WTC11 (cell line): ENCODE data around the gene ZIC5. TPM values are rescaled to one million over a fixed set of nuclear protein-coding genes. Genes with fewer than 3 reads are reported as not detected.

Source experiments
- ATF1 ChIP-seq: sonication (generic); formaldehyde crosslinking; IDR thresholded peaks from 2 replicates; pipeline ENCODE4 v1.8.1; 2023; ENCODE audit warnings: mild to moderate bottlenecking, moderate library complexity, missing genetic modification reagents
- CDX4 ChIP-seq: fragments of 250-450 bp; sonication (Bioruptor Pico); IDR thresholded peaks from 2 replicates; pipeline ENCODE4 v1.9.0; 2021; ENCODE audit warnings: moderate library complexity, mild to moderate bottlenecking, inconsistent platforms, borderline replicate concordance
- CREM ChIP-seq: sonication (generic); formaldehyde crosslinking; IDR thresholded peaks from 2 replicates; pipeline ENCODE4 v1.8.1; 2022; ENCODE audit warnings: mild to moderate bottlenecking, missing genetic modification reagents, moderate library complexity
- E2F1 ChIP-seq: sonication (generic); formaldehyde crosslinking; IDR thresholded peaks from 2 replicates; pipeline ENCODE4 v1.8.0; 2022; ENCODE audit warnings: mild to moderate bottlenecking, missing genetic modification reagents
- E2F5 ChIP-seq: sonication (generic); formaldehyde crosslinking; IDR thresholded peaks from 2 replicates; pipeline ENCODE4 v1.8.1; 2022; ENCODE audit warnings: mild to moderate bottlenecking, moderate library complexity, missing genetic modification reagents
- FOXK1 ChIP-seq: sonication (generic); formaldehyde crosslinking; IDR thresholded peaks from 2 replicates; pipeline ENCODE4 v1.8.0; 2022; ENCODE audit warnings: mild to moderate bottlenecking, moderate library complexity, missing genetic modification reagents
- FOXP1 ChIP-seq: sonication (generic); formaldehyde crosslinking; IDR thresholded peaks from 2 replicates; pipeline ENCODE4 v1.8.0; 2022; ENCODE audit warnings: missing genetic modification reagents, mild to moderate bottlenecking, moderate library complexity, borderline replicate concordance
- FOXP4 ChIP-seq: sonication (generic); formaldehyde crosslinking; IDR thresholded peaks from 2 replicates; pipeline ENCODE4 v1.8.0; 2022; ENCODE audit warnings: mild to moderate bottlenecking, missing genetic modification reagents
- GTF2I ChIP-seq: fragments of 250-450 bp; sonication (Bioruptor Pico); conservative IDR thresholded peaks from 2 replicates; pipeline ENCODE4 v1.4.0; 2021; ENCODE audit warnings: mild to moderate bottlenecking
- HMGA2 ChIP-seq: fragments of 250-450 bp; sonication (Bioruptor Pico); IDR thresholded peaks from 2 replicates; pipeline ENCODE4 v1.4.0; 2021; ENCODE audit warnings: mild to moderate bottlenecking, moderate library complexity
- MLX ChIP-seq: sonication (generic); formaldehyde crosslinking; IDR thresholded peaks from 2 replicates; pipeline ENCODE4 v1.8.1; 2023; ENCODE audit warnings: mild to moderate bottlenecking, missing genetic modification reagents, moderate library complexity
- MYBL2 ChIP-seq: sonication (generic); formaldehyde crosslinking; IDR thresholded peaks from 2 replicates; pipeline ENCODE4 v1.8.1; 2023; ENCODE audit warnings: mild to moderate bottlenecking, moderate library complexity, missing genetic modification reagents
- NFATC4 ChIP-seq: fragments of 250-450 bp; sonication (Bioruptor Pico); IDR thresholded peaks from 2 replicates; pipeline ENCODE4 v1.9.0; 2021; ENCODE audit warnings: mild to moderate bottlenecking
- NFYB ChIP-seq: sonication (generic); formaldehyde crosslinking; conservative IDR thresholded peaks from 2 replicates; pipeline ENCODE4 v1.8.0; 2022; ENCODE audit warnings: low read depth, missing genetic modification reagents
- NR1H2 ChIP-seq: sonication (generic); formaldehyde crosslinking; IDR thresholded peaks from 2 replicates; pipeline ENCODE4 v1.9.0; 2021; ENCODE audit warnings: mild to moderate bottlenecking, moderate library complexity, missing genetic modification reagents
- OVOL2 ChIP-seq: fragments of 250-450 bp; sonication (Bioruptor Pico); IDR thresholded peaks from 2 replicates; pipeline ENCODE4 v1.9.0; 2021; ENCODE audit warnings: mild to moderate bottlenecking, borderline replicate concordance
- RELA ChIP-seq: sonication (generic); formaldehyde crosslinking; IDR thresholded peaks from 2 replicates; pipeline ENCODE4 v1.8.1; 2022; ENCODE audit warnings: missing genetic modification reagents, mild to moderate bottlenecking, borderline replicate concordance
- TEAD1 ChIP-seq: sonication (generic); formaldehyde crosslinking; IDR thresholded peaks from 2 replicates; pipeline ENCODE4 v1.8.0; 2022; ENCODE audit warnings: mild to moderate bottlenecking, missing genetic modification reagents
- USF2 ChIP-seq: sonication (generic); formaldehyde crosslinking; IDR thresholded peaks from 2 replicates; pipeline ENCODE4 v1.8.1; 2023; ENCODE audit warnings: mild to moderate bottlenecking, missing genetic modification reagents, moderate library complexity
- ZBTB43 ChIP-seq: sonication (generic); formaldehyde crosslinking; IDR thresholded peaks from 2 replicates; pipeline ENCODE4 v1.8.1; 2023; ENCODE audit warnings: mild to moderate bottlenecking, missing genetic modification reagents
- ZNF121 ChIP-seq: sonication (generic); formaldehyde crosslinking; IDR thresholded peaks from 2 replicates; pipeline ENCODE4 v1.8.0; 2023; ENCODE audit warnings: missing genetic modification reagents
- ZNF138 ChIP-seq: sonication (generic); formaldehyde crosslinking; conservative IDR thresholded peaks from 2 replicates; pipeline ENCODE4 v1.8.1; 2022; ENCODE audit warnings: mild to moderate bottlenecking, moderate library complexity, missing genetic modification reagents
- ZNF232 ChIP-seq: sonication (generic); formaldehyde crosslinking; IDR thresholded peaks from 2 replicates; pipeline ENCODE4 v1.8.0; 2022; ENCODE audit warnings: mild to moderate bottlenecking, missing genetic modification reagents
- ZNF416 ChIP-seq: fragments of 250-450 bp; sonication (Bioruptor Pico); IDR thresholded peaks from 2 replicates; pipeline ENCODE4 v1.9.0; 2021; ENCODE audit warnings: mild to moderate bottlenecking, inconsistent platforms
- ZNF423 ChIP-seq: fragments of 250-450 bp; sonication (Bioruptor Pico); IDR thresholded peaks from 2 replicates; pipeline ENCODE4 v2.1.2; 2022; ENCODE audit warnings: mild to moderate bottlenecking, moderate library complexity
- ZNF425 ChIP-seq: fragments of 250-450 bp; sonication (Bioruptor Pico); conservative IDR thresholded peaks from 2 replicates; pipeline ENCODE4 v1.9.0; 2021; ENCODE audit warnings: mild to moderate bottlenecking
- ZNF671 ChIP-seq: fragments of 250-450 bp; sonication (Bioruptor Pico); IDR thresholded peaks from 2 replicates; pipeline ENCODE4 v1.8.0; 2021; ENCODE audit warnings: mild to moderate bottlenecking
- ZSCAN18 ChIP-seq: fragments of 250-450 bp; sonication (Bioruptor Pico); IDR thresholded peaks from 2 replicates; pipeline ENCODE4 v2.1.2; 2022; ENCODE audit warnings: mild to moderate bottlenecking, moderate library complexity
- total RNA-seq: library from RNA; stranded (reverse); gene quantifications from 3 replicates; pipeline ENCODE4 v1.2.3, GENCODE V29; 2021

ZIC5 gene
- total RNA-seq, 1 experiment from 2014 or later: 46.4 TPM

- TF ChIP-seq ZSCAN18 (CRISPR knock-in tag) (no peak), ZNF416 (peak; percentile 86), MYBL2 (CRISPR knock-in tag) (no peak), ZNF423 (CRISPR knock-in tag) (peak; percentile 39; the same call in 1 of the 2 replicates), FOXP4 (peak; percentile 72; the same call in 1 of the 2 replicates), TEAD1 (CRISPR knock-in tag) (peak; percentile 22; the same call in 1 of the 2 replicates), CDX4 (CRISPR knock-in tag) (no peak), E2F1 (CRISPR knock-in tag) (no peak), ZNF232 (CRISPR knock-in tag) (no peak), MLX (CRISPR knock-in tag) (no peak), FOXP1 (peak; percentile 77; the same call in 1 of the 2 replicates), RELA (CRISPR knock-in tag) (no peak), NR1H2 (CRISPR knock-in tag) (no peak), CREM (CRISPR knock-in tag) (no peak), ZNF138 (0 out of 2 replicates have a peak, but pooled peaks have one; percentile 61), GTF2I (CRISPR knock-in tag) (no peak), USF2 (CRISPR knock-in tag) (no peak), ZNF121 (CRISPR knock-in tag) (no peak), ZNF671 (0 out of 2 replicates have a peak, but pooled peaks have one; percentile 62), ATF1 (CRISPR knock-in tag) (no peak), ZBTB43 (CRISPR knock-in tag) (no peak), E2F5 (CRISPR knock-in tag) (peak; percentile 63; the same call in 1 of the 2 replicates), NFATC4 (CRISPR knock-in tag) (peak; percentile 75; the same call in 1 of the 2 replicates), OVOL2 (CRISPR knock-in tag) (no peak), HMGA2 (CRISPR knock-in tag) (no peak), NFYB (CRISPR knock-in tag) (no peak), FOXK1 (0 out of 2 replicates have a peak, but pooled peaks have one; percentile 49), ZNF425 (CRISPR knock-in tag) (no peak)
These were observed 15.8 kb upstream of the ZIC5 start (continued) for GRCh38 chr13:99987154-99988019.
